Mucosa of rectum (tissue), 2 donors: ENCODE measurements around the gene APIP.
"Not testable (repeated sequence)": the region's sequence is repeated elsewhere in the genome, so short reads cannot be mapped to it uniquely, and the experiment has no call there.

Source experiments
- H3K27ac ChIP-seq, 2 donors: one replicate each; pipeline ENCODE4 v1.7.0; 2013; ENCODE audit warnings: inconsistent platforms in 2 of 2, low read depth in 2 of 2, low read length in 2 of 2
- H3K27me3 ChIP-seq, 2 donors: one replicate each; pipeline ENCODE4 v1.7.0; 2013; ENCODE audit warnings: low read length in 2 of 2; ENCODE audit not compliant: control insufficient read depth in 2 of 2, insufficient read depth in 2 of 2
- H3K36me3 ChIP-seq, 2 donors: one replicate each; pipeline ENCODE4 v1.7.0; 2013; ENCODE audit warnings: low read length in 2 of 2; ENCODE audit not compliant: control insufficient read depth in 2 of 2, insufficient read depth in 2 of 2
- H3K4me1 ChIP-seq, 2 donors: one replicate each; pipeline ENCODE4 v1.7.0; 2013; ENCODE audit warnings: low read length in 2 of 2, mild to moderate bottlenecking in 1 of 2; ENCODE audit not compliant: control insufficient read depth in 2 of 2, insufficient read depth in 2 of 2
- H3K4me3 ChIP-seq, 2 donors: one replicate each; pipeline ENCODE4 v1.7.0; 2013; ENCODE audit warnings: low read length in 2 of 2
- H3K9ac ChIP-seq, 2 donors: one replicate each; pipeline ENCODE4 v1.7.0; 2013; ENCODE audit warnings: low read length in 2 of 2, low read depth in 1 of 2, mild to moderate bottlenecking in 1 of 2
- H3K9me3 ChIP-seq, 2 donors: one replicate each; pipeline ENCODE4 v1.7.0; 2013; ENCODE audit warnings: low read length in 2 of 2; ENCODE audit not compliant: control insufficient read depth in 2 of 2
- donor health status: healthy.
- donor health status: Normal muscosa, but diverticular disease.

APIP gene

DNA sequence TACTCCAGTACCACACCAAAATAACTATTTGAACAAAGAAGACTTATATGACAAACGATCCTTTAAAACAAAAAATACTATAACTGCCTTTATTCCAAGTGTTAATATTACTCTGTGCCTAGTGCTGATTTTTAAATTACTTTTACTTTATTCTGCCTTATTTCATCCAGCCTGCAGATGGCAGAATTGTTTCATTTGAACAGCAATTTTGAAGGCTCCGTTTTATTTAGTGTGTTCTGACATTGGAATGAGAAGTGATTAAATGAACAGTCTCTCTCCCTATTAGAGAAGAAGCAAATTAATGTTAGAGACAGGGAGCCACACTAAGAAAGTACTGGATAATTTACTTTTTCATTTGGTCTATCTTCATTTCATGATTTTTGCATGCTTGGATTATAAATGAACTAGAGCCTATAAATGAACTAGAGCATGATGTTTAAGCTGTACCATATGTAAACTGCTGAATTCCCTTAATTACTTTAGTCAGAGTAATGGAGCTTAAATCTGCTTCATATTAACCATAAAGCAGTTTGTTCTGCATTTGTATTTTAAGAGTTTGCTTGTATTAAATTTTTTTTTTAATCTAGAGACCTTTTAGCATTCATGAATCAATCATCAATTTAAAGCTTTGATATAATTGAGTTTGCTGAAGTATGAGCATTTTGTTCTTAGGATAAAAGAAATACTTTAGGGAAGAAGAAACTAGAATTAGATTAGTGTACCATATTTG is 10.1 kb upstream of the APIP start:
- no peak overlapping the region for H3K9ac ChIP-seq
- H3K9me3 ChIP-seq, result no peaks in the 10 kb centered on the region
- no peak overlapping the region for H3K4me3 ChIP-seq
- H3K36me3 ChIP-seq, result no peaks in the 10 kb centered on the region
- H3K4me1 ChIP-seq, result peaks cover 2 to 4% of the 10 kb centered on the region in 2 donors
- no peak overlapping the region for H3K27ac ChIP-seq
- no peaks in the 10 kb centered on the region for H3K27me3 ChIP-seq

DNA sequence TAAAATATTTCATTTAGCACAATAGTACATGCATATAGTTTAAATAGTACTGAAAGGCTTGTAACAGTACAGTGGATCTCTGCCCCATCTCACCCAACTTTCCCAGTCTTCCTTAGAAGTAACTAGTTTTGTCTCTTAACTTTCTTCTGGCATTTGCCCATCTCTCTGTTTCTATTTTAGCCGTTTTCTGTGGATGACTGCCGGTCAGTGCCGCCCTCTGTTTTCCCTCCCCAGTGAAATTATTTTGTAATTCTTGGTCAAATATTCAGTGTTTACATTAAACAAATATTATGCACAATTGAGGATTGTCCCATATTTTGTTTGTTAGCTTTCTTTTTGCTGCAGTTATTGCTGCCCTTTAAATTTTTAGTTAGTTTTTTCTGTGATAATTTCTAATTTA is 8.5 kb upstream of the APIP start:
- Histone ChIP-seq H3K9ac (no peak overlapping the region), H3K27ac (no peak overlapping the region), H3K4me3 (no peak overlapping the region), H3K27me3 (no peaks in the 10 kb centered on the region), H3K4me1 (peaks cover 1 to 2% of the 10 kb centered on the region in 2 donors), H3K36me3 (peaks cover 0 to 6% of the 10 kb centered on the region in 2 donors), H3K9me3 (no peaks in the 10 kb centered on the region)

DNA sequence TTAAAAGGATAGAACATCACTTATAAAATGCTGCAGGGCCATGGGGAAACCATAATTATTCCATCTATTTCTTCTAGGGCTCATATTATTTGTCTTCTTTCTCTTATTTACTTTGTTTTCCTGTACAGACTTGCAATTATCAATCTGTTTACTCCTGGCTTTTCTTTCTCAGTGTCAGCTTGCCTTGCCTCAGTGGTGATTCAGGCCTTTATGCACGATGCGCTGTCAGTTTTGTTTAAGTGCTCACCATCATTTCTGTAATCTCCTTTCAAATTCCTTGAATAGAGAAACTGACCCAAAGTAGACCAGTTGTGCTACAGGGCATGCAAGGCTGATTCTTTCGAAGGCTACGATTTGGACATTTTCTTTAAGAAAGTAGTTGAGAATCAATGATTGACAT is 5.0 kb upstream of the APIP start:
- H3K27me3 ChIP-seq, result no peaks in the 10 kb centered on the region
- H3K36me3 ChIP-seq, result peaks cover 0 to 6% of the 10 kb centered on the region in 2 donors
- H3K4me1 ChIP-seq, result peaks cover 0 to 7% of the 10 kb centered on the region in 2 donors
- no peak overlapping the region for H3K4me3 ChIP-seq
- H3K9me3 ChIP-seq, result no peaks in the 10 kb centered on the region
- no peak overlapping the region for H3K9ac ChIP-seq
- no peak overlapping the region for H3K27ac ChIP-seq

DNA sequence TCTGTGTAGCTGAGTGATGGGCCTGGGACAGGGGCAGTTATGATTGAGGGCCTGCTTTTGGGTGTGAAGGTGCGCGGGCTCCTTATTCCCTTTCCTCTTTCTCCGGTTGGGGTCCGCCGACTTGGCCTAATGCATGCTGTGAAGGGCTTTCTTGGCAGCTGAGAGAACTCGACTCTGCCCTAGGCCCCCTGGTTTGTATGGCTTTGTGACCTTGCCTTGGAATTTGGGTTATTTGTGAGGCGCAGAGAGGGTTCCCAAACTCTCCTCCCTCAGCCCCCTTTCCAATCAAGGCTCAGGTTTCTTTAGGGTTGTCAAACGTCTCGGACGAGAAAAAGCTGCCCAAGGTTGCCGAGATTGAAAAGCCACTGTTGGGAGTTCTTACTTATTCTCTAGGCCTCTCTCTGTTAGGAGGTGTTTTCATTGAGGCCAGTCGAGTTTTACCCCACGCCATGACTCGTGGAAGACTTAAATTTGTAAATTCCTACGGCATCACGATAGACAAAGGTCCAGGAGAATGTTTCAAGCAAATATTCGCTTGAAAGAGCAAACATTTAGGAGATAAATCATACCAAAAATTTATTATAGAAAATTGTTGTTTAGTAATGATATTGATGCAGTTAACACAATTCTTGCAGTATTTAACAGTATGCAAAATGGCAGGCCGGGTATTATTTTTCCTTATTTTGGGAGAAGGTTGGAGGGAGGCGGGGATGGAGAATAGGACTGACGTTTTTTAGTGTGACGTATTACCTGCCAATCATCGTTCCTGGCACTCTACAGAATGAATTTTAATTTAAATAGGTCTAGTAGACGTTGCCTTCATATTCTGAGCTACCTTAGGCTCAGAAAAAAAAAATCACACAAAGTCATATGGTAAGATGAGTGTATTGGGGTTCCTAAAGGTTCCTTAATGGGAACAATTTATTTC is 928 bp upstream of the APIP start:
- Histone ChIP-seq H3K9ac (peak overlapping the region; percentile 85 to 87), H3K4me3 (peak overlapping the region; percentile 88), H3K4me1 (peaks cover 0 to 5% of the 10 kb centered on the region in 2 donors), H3K27ac (peak overlapping the region; percentile 94 to 96), H3K27me3 (no peaks in the 10 kb centered on the region), H3K36me3 (peaks cover 0 to 6% of the 10 kb centered on the region in 2 donors), H3K9me3 (no peaks in the 10 kb centered on the region)

DNA sequence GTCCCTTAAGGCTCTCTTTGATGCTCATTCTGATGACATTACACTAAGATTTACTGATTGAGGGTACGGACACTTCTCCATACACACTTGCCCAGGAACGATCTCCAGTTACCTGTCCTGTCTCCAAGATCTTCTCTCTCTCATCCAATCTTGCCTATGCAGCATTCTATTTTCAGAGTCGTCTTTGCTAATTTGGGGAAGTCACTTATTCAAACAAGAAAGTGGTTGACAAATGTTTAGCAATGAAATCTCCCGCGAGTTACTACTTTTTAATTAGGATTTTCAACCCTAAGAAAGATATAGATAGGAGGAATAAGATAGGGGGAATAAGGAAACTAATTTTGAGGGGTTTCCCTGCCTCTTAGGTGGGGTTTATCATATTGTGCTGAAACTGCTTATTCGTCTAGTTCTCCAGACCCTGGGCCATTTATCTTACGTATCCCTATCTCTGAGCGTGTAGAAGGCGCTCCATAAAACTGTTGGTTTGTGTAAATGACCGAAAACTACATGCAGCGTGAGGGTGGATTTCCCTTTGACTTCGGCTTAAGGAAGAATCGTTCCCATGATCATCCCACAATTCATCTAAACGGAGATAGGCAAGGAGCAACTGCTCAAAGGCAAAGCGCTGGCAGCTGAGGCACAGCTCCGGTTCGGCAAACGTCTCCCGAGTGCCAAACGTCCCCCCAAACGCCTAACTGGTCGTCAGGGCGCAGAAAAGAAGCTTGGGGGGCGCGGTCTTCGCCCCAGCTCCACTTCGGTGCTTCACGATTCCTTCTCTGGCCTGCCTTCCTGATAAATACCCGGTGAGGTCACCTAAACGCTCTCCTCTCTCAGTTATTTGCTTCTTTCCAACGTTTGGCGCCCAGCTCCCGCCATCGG is 804 bp downstream of the APIP start:
- H3K9ac ChIP-seq, result peak overlapping the region; percentile 95 to 97
- no peaks in the 10 kb centered on the region for H3K9me3 ChIP-seq
- H3K27me3 ChIP-seq, result no peaks in the 10 kb centered on the region
- H3K27ac ChIP-seq, result peak overlapping the region; percentile 94 to 96
- H3K4me1 ChIP-seq, result peaks cover 0 to 5% of the 10 kb centered on the region in 2 donors
- no peaks in the 10 kb centered on the region for H3K36me3 ChIP-seq
- peak overlapping the region; percentile 75 to 96 for H3K4me3 ChIP-seq

DNA sequence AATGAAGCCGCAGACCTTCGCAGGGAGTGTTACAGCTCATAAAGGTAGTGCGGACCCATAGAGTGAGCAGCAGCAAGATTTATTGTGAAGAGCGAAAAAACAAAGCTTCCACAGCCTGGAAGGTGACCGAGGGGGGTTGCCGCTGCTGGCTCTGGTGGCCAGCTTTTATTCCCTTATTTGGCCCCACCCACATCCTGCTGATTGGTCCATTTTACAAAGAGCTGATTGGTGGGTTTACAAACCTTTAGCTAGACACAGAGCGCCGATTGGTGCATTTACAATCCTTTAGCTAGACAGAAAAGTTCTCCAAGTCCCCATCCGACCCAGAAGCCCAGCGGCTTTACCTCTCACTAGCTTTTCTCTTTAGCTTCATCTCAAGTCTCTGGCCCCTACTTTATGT is 2.6 kb downstream of the APIP start:
- not testable (repeated sequence) for H3K9me3 ChIP-seq, H3K4me3 ChIP-seq, H3K27ac ChIP-seq, H3K36me3 ChIP-seq, H3K27me3 ChIP-seq, H3K4me1 ChIP-seq, H3K9ac ChIP-seq

GRCh38 chr11:34911676-34912075 is 4.5 kb downstream of the APIP start:
- H3K4me1 ChIP-seq, result no peaks in the 10 kb centered on the region
- no peak overlapping the region for H3K9ac ChIP-seq

DNA sequence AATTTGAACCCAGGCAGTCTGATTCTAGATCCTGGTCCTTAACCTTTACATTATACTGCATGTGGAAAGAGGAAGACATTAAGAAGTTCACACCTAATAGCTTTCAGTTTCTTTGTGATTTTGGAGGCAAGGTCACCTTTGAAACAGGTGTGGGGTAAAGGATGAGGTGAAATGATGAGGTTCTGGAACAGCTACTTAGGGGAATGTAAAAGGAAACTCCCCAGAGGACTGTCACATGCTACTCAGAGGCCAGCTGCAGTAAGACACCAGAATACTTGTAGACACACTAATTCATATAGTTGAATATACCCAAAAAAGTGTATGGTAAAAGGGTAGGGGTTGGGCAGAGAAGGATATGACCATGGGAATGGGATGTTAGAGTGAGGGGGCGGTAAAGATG is 5.4 kb downstream of the APIP start:
- H3K9ac ChIP-seq, result no peak overlapping the region
- no peaks in the 10 kb centered on the region for H3K36me3 ChIP-seq
- H3K27me3 ChIP-seq, result no peaks in the 10 kb centered on the region
- no peak overlapping the region for H3K27ac ChIP-seq
- no peak overlapping the region for H3K4me3 ChIP-seq
- H3K4me1 ChIP-seq, result no peaks in the 10 kb centered on the region
- no peaks in the 10 kb centered on the region for H3K9me3 ChIP-seq

More at GRCh38 chr11:34911676-34912075, 4.5 kb downstream of the APIP start:
- H3K36me3 ChIP-seq, result no peaks in the 10 kb centered on the region
- no peak overlapping the region for H3K4me3 ChIP-seq
- no peaks in the 10 kb centered on the region for H3K9me3 ChIP-seq
- no peak overlapping the region for H3K27ac ChIP-seq
- no peaks in the 10 kb centered on the region for H3K27me3 ChIP-seq

- H3K36me3 ChIP-seq, result no peaks in the 10 kb centered on the region
- no peak overlapping the region for H3K27ac ChIP-seq
- no peak overlapping the region for H3K4me3 ChIP-seq
- H3K27me3 ChIP-seq, result no peaks in the 10 kb centered on the region
- H3K4me1 ChIP-seq, result no peaks in the 10 kb centered on the region
- H3K9ac ChIP-seq, result no peak overlapping the region
- no peaks in the 10 kb centered on the region for H3K9me3 ChIP-seq
Measured at GRCh38 chr11:34909955-34910354, 6.2 kb downstream of the APIP start.
